IMR-90 (cell line): ENCODE measurements around the gene SLC12A6. TPM values are rescaled to one million over a fixed set of nuclear protein-coding genes. Genes with fewer than 3 reads are reported as not detected.

Experiments
- ATAC-seq: fragments of 200-7000 bp; cut with Tn5 transposase; 2 replicates; pipeline ENCODE4 v1.9.1; 2020; ENCODE audit warnings: low read depth, mild to moderate bottlenecking, moderate library complexity
- BruUV-seq: library from RNA; stranded (reverse); fragments of 400-500 nt; replicated peaks from 2 replicates; lab custom pipeline; 2021; lab: Mats Ljungman, UMichigan
- CTCF ChIA-PET: fragments of 300-600 bp; formaldehyde crosslinking; extraction: SDS; loops from one replicate; lab custom pipeline; 2021; ENCODE audit warnings: antibody characterized with exemption; lab: Yijun Ruan, JAX
- POLR2A ChIA-PET: fragments of 300-600 bp; sonication (Branson Sonifier 250); formaldehyde crosslinking; loops from one replicate; lab custom pipeline; 2022; ENCODE audit warnings: antibody characterized with exemption; ENCODE audit not compliant: unreplicated experiment; lab: Charles Lee
- DNase-seq: peaks from one replicate; pipeline ENCODE4 v3.0.0; 2013
- H2AFZ ChIP-seq: replicated peaks from 2 replicates; pipeline ENCODE3; 2013; ENCODE audit warnings: low read length, mild to moderate bottlenecking; ENCODE audit not compliant: poor library complexity
- H2AK5ac ChIP-seq: 2 replicates; pipeline ENCODE4 v1.6.1; 2013; ENCODE audit warnings: low read depth, low read length, inconsistent platforms
- H2AK9ac ChIP-seq: replicated peaks from 2 replicates; pipeline ENCODE3; 2013; ENCODE audit warnings: mild to moderate bottlenecking, low read depth, low read length, moderate library complexity; ENCODE audit not compliant: poor library complexity
- H2BK120ac ChIP-seq: 2 replicates; pipeline ENCODE4 v1.6.1; 2013; ENCODE audit warnings: low read depth, low read length, inconsistent platforms
- H2BK15ac ChIP-seq: 3 replicates; pipeline ENCODE4 v1.6.1; 2013; ENCODE audit warnings: low read depth, low read length, inconsistent platforms
- H2BK20ac ChIP-seq: 2 replicates; pipeline ENCODE4 v1.6.1; 2013; ENCODE audit warnings: low read depth, mild to moderate bottlenecking, inconsistent platforms, low read length, moderate library complexity
- H2BK5ac ChIP-seq: 2 replicates; pipeline ENCODE4 v1.6.1; 2013; ENCODE audit warnings: mild to moderate bottlenecking, low read depth, low read length, inconsistent platforms; ENCODE audit not compliant: poor library complexity, severe bottlenecking
- H3K14ac ChIP-seq: replicated peaks from 2 replicates; pipeline ENCODE4 v1.6.1; 2013; ENCODE audit warnings: low read depth, low read length, inconsistent platforms
- H3K18ac ChIP-seq: 2 replicates; pipeline ENCODE4 v1.6.1; 2013; ENCODE audit warnings: low read depth, low read length, control low read depth
- H3K23ac ChIP-seq: 2 replicates; pipeline ENCODE4 v1.6.1; 2013; ENCODE audit warnings: low read depth, low read length, inconsistent platforms
- H3K27ac ChIP-seq: 2 replicates; pipeline ENCODE4 v1.5.1; 2013; ENCODE audit warnings: mild to moderate bottlenecking, control low read depth, low read length; ENCODE audit not compliant: insufficient read depth
- H3K27me3 ChIP-seq: 2 replicates; pipeline ENCODE4 v1.6.1; 2013; ENCODE audit warnings: low read length; ENCODE audit not compliant: control insufficient read depth, insufficient read depth
- H3K36me3 ChIP-seq: 2 replicates; pipeline ENCODE4 v1.6.1; 2013; ENCODE audit warnings: low read length, mixed read lengths; ENCODE audit not compliant: control insufficient read depth, insufficient read depth
- H3K4ac ChIP-seq: 2 replicates; pipeline ENCODE4 v1.6.1; 2013; ENCODE audit warnings: low read depth, low read length, inconsistent platforms
- H3K4me1 ChIP-seq: 2 replicates; pipeline ENCODE4 v1.6.1; 2013; ENCODE audit warnings: low read length, mixed read lengths; ENCODE audit not compliant: control insufficient read depth, insufficient read depth
- H3K4me2 ChIP-seq: 2 replicates; pipeline ENCODE4 v1.6.1; 2013; ENCODE audit warnings: low read depth, mild to moderate bottlenecking, control low read depth, low read length, moderate library complexity
- H3K4me3 ChIP-seq: 2 replicates; pipeline ENCODE4 v1.5.1; 2013; ENCODE audit warnings: low read depth, mild to moderate bottlenecking, control low read depth, low read length, moderate library complexity; ENCODE audit not compliant: insufficient read depth
- H3K56ac ChIP-seq: 2 replicates; pipeline ENCODE4 v1.6.1; 2013; ENCODE audit warnings: low read length, inconsistent platforms; ENCODE audit not compliant: insufficient read depth; ENCODE audit errors: extremely low read depth
- H3K79me1 ChIP-seq, 2 experiments: 2 replicates each; pipeline ENCODE4 v1.6.1; 2013; ENCODE audit warnings: low read length in 2 of 2, inconsistent platforms in 1 of 2, low read depth in 1 of 2
- H3K9ac ChIP-seq: 2 replicates; pipeline ENCODE4 v1.6.1; 2013; ENCODE audit warnings: low read depth, low read length, control low read depth
- H3K9me1 ChIP-seq: 2 replicates; pipeline ENCODE4 v1.6.1; 2013; ENCODE audit warnings: low read length, inconsistent platforms; ENCODE audit not compliant: insufficient read depth
- H3K9me3 ChIP-seq: 2 replicates; pipeline ENCODE4 v1.6.1; 2013; ENCODE audit warnings: low read length; ENCODE audit not compliant: control insufficient read depth, insufficient read depth
- H4K20me1 ChIP-seq: 2 replicates; pipeline ENCODE4 v1.6.1; 2013; ENCODE audit warnings: low read length, inconsistent platforms; ENCODE audit not compliant: insufficient read depth
- H4K5ac ChIP-seq: 2 replicates; pipeline ENCODE4 v1.6.1; 2013; ENCODE audit warnings: mild to moderate bottlenecking, low read depth, low read length, control low read depth
- H4K8ac ChIP-seq, 2 experiments: 2 replicates each; pipeline ENCODE4 v1.6.1; 2013; ENCODE audit warnings: low read depth in 2 of 2, low read length in 2 of 2, control low read depth in 1 of 2, inconsistent platforms in 1 of 2
- H4K91ac ChIP-seq: 2 replicates; pipeline ENCODE4 v1.6.1; 2013; ENCODE audit warnings: low read depth, low read length, inconsistent platforms; ENCODE audit not compliant: insufficient read depth
- BHLHE40 ChIP-seq: fragments of 150-350 bp; IDR thresholded peaks from 2 replicates; pipeline ENCODE4 v1.6.1; 2016; ENCODE audit warnings: mild to moderate bottlenecking, low read depth, low read length
- CEBPB ChIP-seq: IDR thresholded peaks from 2 replicates; pipeline ENCODE4 v1.6.1; 2012; ENCODE audit warnings: low read depth, low read length, improper control_type of control experiment
- CHD1 ChIP-seq: IDR thresholded peaks from 2 replicates; pipeline ENCODE4 v1.6.1; 2012; ENCODE audit warnings: low read depth, low read length, improper control_type of control experiment
- CTCF ChIP-seq: conservative IDR thresholded peaks from 2 replicates; pipeline ENCODE4 v1.5.1; 2012; ENCODE audit warnings: mild to moderate bottlenecking, low read depth, low read length, improper control_type of control experiment
- ELK1 ChIP-seq: fragments of 150-350 bp; IDR thresholded peaks from 2 replicates; pipeline ENCODE4 v1.6.1; 2016; ENCODE audit warnings: low read depth, mild to moderate bottlenecking, low read length, moderate library complexity, borderline replicate concordance
- FOS ChIP-seq: fragments of 150-350 bp; IDR thresholded peaks from 2 replicates; pipeline ENCODE4 v1.6.1; 2016; ENCODE audit warnings: low read depth, low read length
- MAFK ChIP-seq: IDR thresholded peaks from 2 replicates; pipeline ENCODE4 v1.6.1; 2012; ENCODE audit warnings: low read depth, low read length, improper control_type of control experiment
- MAZ ChIP-seq: IDR thresholded peaks from 2 replicates; pipeline ENCODE4 v1.6.1; 2012; ENCODE audit warnings: low read depth, mild to moderate bottlenecking, low read length, improper control_type of control experiment, moderate library complexity, borderline replicate concordance
- MXI1 ChIP-seq: IDR thresholded peaks from 2 replicates; pipeline ENCODE4 v1.6.1; 2012; ENCODE audit warnings: low read depth, mild to moderate bottlenecking, low read length, moderate library complexity, borderline replicate concordance
- NFE2L2 ChIP-seq: fragments of 150-350 bp; IDR thresholded peaks from 2 replicates; pipeline ENCODE4 v1.6.1; 2016; ENCODE audit warnings: low read depth, mild to moderate bottlenecking, low read length
- POLR2A ChIP-seq: IDR thresholded peaks from 2 replicates; pipeline ENCODE4 v1.6.1; 2012; ENCODE audit warnings: mild to moderate bottlenecking, low read depth, low read length
- RAD21 ChIP-seq: IDR thresholded peaks from 2 replicates; pipeline ENCODE4 v1.6.1; 2012; ENCODE audit warnings: low read length, improper control_type of control experiment
- RCOR1 ChIP-seq: IDR thresholded peaks from 2 replicates; pipeline ENCODE4 v1.6.1; 2012; ENCODE audit warnings: mild to moderate bottlenecking, low read length, improper control_type of control experiment; ENCODE audit not compliant: insufficient replicate concordance
- RFX5 ChIP-seq: IDR thresholded peaks from 2 replicates; pipeline ENCODE4 v1.8.0; 2012; ENCODE audit warnings: low read depth, mild to moderate bottlenecking, low read length, moderate library complexity
- SMC3 ChIP-seq: fragments of 150-350 bp; IDR thresholded peaks from 2 replicates; pipeline ENCODE4 v1.6.1; 2016; ENCODE audit warnings: low read depth, mild to moderate bottlenecking, antibody characterized with exemption, low read length, moderate library complexity
- USF2 ChIP-seq: fragments of 150-350 bp; IDR thresholded peaks from 2 replicates; pipeline ENCODE4 v1.6.1; 2017; ENCODE audit warnings: mild to moderate bottlenecking, antibody characterized with exemption, low read length, low read depth
- WGBS, 2 experiments: methylation state at CpG; one replicate each; pipeline versions ENCODE4 v1.1.5 to v1.1.7; 2013; ENCODE audit warnings: missing lambda C conversion rate in 2 of 2; ENCODE audit not compliant: insufficient read length in 1 of 2; ENCODE audit errors: extremely low coverage in 2 of 2; 5-methylcytosine and 5-hydroxymethylcytosine counted together
- dilution Hi-C: fragments of 300-500 bp; cut with HindIII; formaldehyde crosslinking; loops from one replicate; pipeline ENCODE4 v1.14.3; 2018; ENCODE audit warnings: low sequenced_read_pairs; ENCODE audit not compliant: unreplicated experiment
- in situ Hi-C: fragments of 300-500 bp; cut with MboI; formaldehyde crosslinking; loops from 3 replicates; pipeline ENCODE4 v1.14.3; 2019; ENCODE audit warnings: low sequenced_read_pairs, inconsistent platforms, mixed read lengths
- intact Hi-C: fragments of 100-400 bp; cut with micrococcal nuclease; formaldehyde crosslinking; loops from 2 replicates; pipeline ENCODE4 v1.10.0; 2022
- polyA plus RNA-seq, 3 experiments: library from polyadenylated mRNA; depleted of rRNA; stranded (reverse); fragments of >200 nt; gene quantifications; 2 replicates each; pipeline ENCODE4 v1.2.3, GENCODE V29; 2012; ENCODE audit warnings: low replicate concordance in 1 of 3
- total RNA-seq: library from RNA; depleted of rRNA; stranded (reverse); fragments of >200 nt; gene quantifications from 2 replicates; pipeline ENCODE4 v1.2.3, GENCODE V29; 2012

The SLC12A6 gene
- total and polyA plus RNA-seq, 2 of the 4 experiments (the other 2 are of a cell fraction), result 7.7 to 10.2 TPM

GRCh38 chr15:34334672-34335071 lies 2.9 kb downstream of the SLC12A6 start:
- Histone ChIP-seq H3K18ac (no peak overlapping the region), H3K79me1 (peaks cover 6 to 16% of the 10 kb centered on the region in 2 experiments), H2BK20ac (no peak overlapping the region), H3K4me2 (no peak overlapping the region), H2BK5ac (no peak overlapping the region), H2AK9ac (no peak overlapping the region), H3K4ac (no peak overlapping the region), H2AK5ac (no peak overlapping the region), H3K27ac (no peak overlapping the region), H3K4me1 (peaks cover 7% of the 10 kb centered on the region), H3K9me3 (no peaks in the 10 kb centered on the region), H3K9me1 (no peaks in the 10 kb centered on the region), H2BK120ac (no peak overlapping the region), H4K8ac (no peak overlapping the region), H4K91ac (no peak overlapping the region), H3K9ac (no peak overlapping the region), H4K5ac (no peak overlapping the region), H2BK15ac (no peak overlapping the region), H3K36me3 (no peaks in the 10 kb centered on the region), H3K56ac (no peak overlapping the region), H3K27me3 (no peaks in the 10 kb centered on the region), H3K4me3 (no peak overlapping the region), H2AFZ (no peak overlapping the region), H3K14ac (no peak overlapping the region), H4K20me1 (no peaks in the 10 kb centered on the region), H3K23ac (no peak overlapping the region)
- WGBS, 2 experiments, result no CpG with 5 or more reads among the region's 4 CpGs
- dilution Hi-C loops, result no loop called here
- no peak for ATAC-seq
- ChIA-PET POLR2A (no interaction called here), CTCF (no interaction called here)
- intact Hi-C loops, result no loop called here
- TF ChIP-seq POLR2A, result no peak
- TF ChIP-seq CHD1, result no peak
- no peak for TF ChIP-seq MAFK
- no peak for TF ChIP-seq RCOR1
- TF ChIP-seq CTCF, result no peak
- TF ChIP-seq MXI1, result no peak
- TF ChIP-seq ELK1, result no peak
- no peak for TF ChIP-seq BHLHE40
- TF ChIP-seq RFX5, result no peak
- no peak for TF ChIP-seq USF2
- TF ChIP-seq MAZ, result no peak
- no peak for TF ChIP-seq SMC3
- TF ChIP-seq RAD21, result no peak
- no peak for TF ChIP-seq CEBPB
- TF ChIP-seq FOS, result no peak
- no peak for TF ChIP-seq NFE2L2
- BruUV-seq, result no TSS peak
- in situ Hi-C loops, result no loop called here
- DNase-seq, result no peak
